Left lung (tissue), 10 donors: Measurements from ENCODE around the gene RUFY3. TPM values are rescaled to one million over a fixed set of nuclear protein-coding genes. Genes with fewer than 3 reads are reported as not detected.

Experiments
- ATAC-seq: fragments of 200-7000 bp; cut with Tn5 transposase; one replicate; pipeline ENCODE4 v1.9.1; 2020; ENCODE audit warnings: moderate library complexity
- DNase-seq, 4 donors: peaks; one replicate each; pipeline ENCODE4 v3.0.0-alpha.2; 2013 to 2020
- H3K27ac ChIP-seq, 2 donors: fragments of 200-600 bp; sonication (generic) in 1 of 2; one replicate each; pipeline versions ENCODE4 v1.5.0 to v1.8.0; 2020 to 2021
- H3K27me3 ChIP-seq, 2 donors: fragments of 200-600 bp; sonication (generic) in 1 of 2; one replicate each; pipeline versions ENCODE4 v1.5.0 to v1.8.0; 2020 to 2021
- H3K36me3 ChIP-seq, 2 donors: fragments of 200-600 bp; sonication (generic) in 1 of 2; one replicate each; pipeline versions ENCODE4 v1.5.0 to v1.8.0; 2020 to 2021
- H3K4me1 ChIP-seq, 2 donors: fragments of 200-600 bp; one replicate each; pipeline ENCODE4 v1.8.0; 2021
- H3K4me3 ChIP-seq, 2 donors: fragments of 200-600 bp; sonication (generic) in 1 of 2; one replicate each; pipeline versions ENCODE4 v1.5.0 to v1.8.0; 2020 to 2021; ENCODE audit warnings: mild to moderate bottlenecking in 1 of 2
- H3K9me3 ChIP-seq, 2 donors: fragments of 200-600 bp; sonication (generic) in 1 of 2; one replicate each; pipeline versions ENCODE4 v1.5.0 to v1.8.0; 2020 to 2021
- intact Hi-C, 2 donors: fragments of 100-400 bp; cut with DNase I; formaldehyde crosslinking; loops; one replicate each; pipeline versions ENCODE4 v1.11.2 to v1.14.2; 2022
- polyA plus RNA-seq, 6 donors: library from polyadenylated mRNA; unstranded; fragments of 120-200 nt; gene quantifications; one replicate each; pipeline ENCODE4 v1.2.1, GENCODE V29; 2013; ENCODE audit not compliant: insufficient read length in 6 of 6
- total RNA-seq, 2 donors: library from RNA; stranded (reverse); fragmentation: NEBNext Ultra II Directional; extraction: Animal tissue kit (Norgen Biotek cat#: 25700); gene quantifications; one replicate each; pipeline ENCODE4 v1.2.1, GENCODE V29; 2021
- TF ChIP-seq, protein P1 (sequence below), 2 donors: fragments of 200-600 bp; sonication (generic) in 1 of 2; IDR thresholded peaks; one replicate each; pipeline versions ENCODE4 v1.5.0 to v1.8.0; 2021; ENCODE audit warnings: antibody characterized with exemption in 2 of 2
- donor health status: DM: no; HTN: yes; CAD: no.
- donor health status: DM: no; HTN: no; CAD: no.

Gene RUFY3
- total and polyA plus RNA-seq, 8 donors: 59.9 to 158 (median 140) TPM

DNA sequence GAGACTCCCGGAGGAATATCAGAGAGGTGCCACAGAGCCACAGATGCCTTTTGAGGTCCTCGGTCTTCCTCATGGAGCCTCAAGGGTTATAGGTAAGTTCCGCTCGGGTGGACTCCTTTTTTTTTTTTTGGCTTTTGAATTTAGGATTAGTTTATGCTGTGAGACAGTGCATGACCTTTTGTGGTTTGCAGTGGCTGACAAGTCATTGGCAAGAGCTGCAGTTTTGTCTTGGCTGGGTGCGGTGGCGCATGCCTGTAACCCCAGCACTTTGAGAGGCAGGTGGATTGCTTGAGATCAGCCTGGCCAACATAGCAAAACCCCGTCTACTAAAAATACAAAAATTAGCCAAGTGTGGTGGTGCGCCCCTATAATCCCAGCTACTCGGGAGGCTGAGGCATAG is 122.4 kb downstream of the RUFY3 start:
- Histone ChIP-seq H3K27ac (no peak overlapping the region), H3K4me3 (no peak overlapping the region), H3K4me1 (peaks cover 0 to 5% of the 10 kb centered on the region in 2 donors), H3K27me3 (no peaks in the 10 kb centered on the region), H3K36me3 (no peaks in the 10 kb centered on the region), H3K9me3 (no peaks in the 10 kb centered on the region)
- DNase-seq: no peak
- TF ChIP-seq, protein P1, sequence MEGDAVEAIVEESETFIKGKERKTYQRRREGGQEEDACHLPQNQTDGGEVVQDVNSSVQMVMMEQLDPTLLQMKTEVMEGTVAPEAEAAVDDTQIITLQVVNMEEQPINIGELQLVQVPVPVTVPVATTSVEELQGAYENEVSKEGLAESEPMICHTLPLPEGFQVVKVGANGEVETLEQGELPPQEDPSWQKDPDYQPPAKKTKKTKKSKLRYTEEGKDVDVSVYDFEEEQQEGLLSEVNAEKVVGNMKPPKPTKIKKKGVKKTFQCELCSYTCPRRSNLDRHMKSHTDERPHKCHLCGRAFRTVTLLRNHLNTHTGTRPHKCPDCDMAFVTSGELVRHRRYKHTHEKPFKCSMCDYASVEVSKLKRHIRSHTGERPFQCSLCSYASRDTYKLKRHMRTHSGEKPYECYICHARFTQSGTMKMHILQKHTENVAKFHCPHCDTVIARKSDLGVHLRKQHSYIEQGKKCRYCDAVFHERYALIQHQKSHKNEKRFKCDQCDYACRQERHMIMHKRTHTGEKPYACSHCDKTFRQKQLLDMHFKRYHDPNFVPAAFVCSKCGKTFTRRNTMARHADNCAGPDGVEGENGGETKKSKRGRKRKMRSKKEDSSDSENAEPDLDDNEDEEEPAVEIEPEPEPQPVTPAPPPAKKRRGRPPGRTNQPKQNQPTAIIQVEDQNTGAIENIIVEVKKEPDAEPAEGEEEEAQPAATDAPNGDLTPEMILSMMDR (IDR thresholded peaks at IDR 0.05): no peak
- intact Hi-C loops: no loop called here
- no peak for ATAC-seq

DNA sequence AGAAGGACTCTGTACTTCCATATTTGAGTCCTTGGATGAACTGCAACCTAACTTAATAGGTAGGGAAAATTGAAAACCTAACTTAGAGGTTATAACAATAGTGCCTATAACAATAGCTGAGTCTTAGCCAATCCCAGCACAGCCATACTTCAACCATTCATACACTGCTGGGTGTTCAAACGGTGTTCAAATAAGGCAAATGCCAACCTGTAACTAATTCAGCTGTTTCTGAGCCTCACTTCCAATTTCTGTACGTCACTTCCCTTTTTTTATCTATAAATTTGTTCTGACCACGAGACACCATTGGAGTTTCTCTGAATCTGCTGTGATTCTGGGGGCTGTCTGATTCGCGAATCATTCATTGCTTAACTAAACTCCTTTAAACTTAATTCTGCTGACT is 127.5 kb downstream of the RUFY3 start:
- Histone ChIP-seq H3K27ac (no peak overlapping the region), H3K36me3 (no peaks in the 10 kb centered on the region), H3K9me3 (no peaks in the 10 kb centered on the region), H3K4me1 (peaks cover 0 to 5% of the 10 kb centered on the region in 2 donors), H3K4me3 (no peak overlapping the region), H3K27me3 (no peaks in the 10 kb centered on the region)
- ATAC-seq (no peak), DNase-seq (no peak)
- TF ChIP-seq, protein P1 (IDR thresholded peaks at IDR 0.05): no peak
- intact Hi-C loops: no loop called here

DNA sequence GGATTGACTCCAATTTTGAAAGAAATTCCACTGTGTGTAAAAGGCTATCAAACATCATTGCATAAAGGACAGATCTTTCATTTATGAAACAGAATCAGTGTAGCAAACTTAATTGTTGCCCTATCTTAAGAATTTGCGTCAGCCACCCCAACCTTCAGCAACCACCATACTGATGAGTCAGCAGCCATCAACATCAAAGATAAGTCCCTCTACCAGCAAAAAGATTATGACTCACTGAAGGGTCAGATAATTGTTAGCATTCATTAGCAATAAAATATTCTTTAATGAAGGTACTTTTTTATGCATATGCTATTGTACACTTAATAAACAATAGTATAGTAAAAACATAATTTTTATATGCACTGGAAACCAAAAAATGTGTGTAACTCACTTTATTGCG is 133.7 kb downstream of the RUFY3 start:
- Histone ChIP-seq H3K4me3 (no peak overlapping the region), H3K27me3 (no peaks in the 10 kb centered on the region), H3K9me3 (no peaks in the 10 kb centered on the region), H3K36me3 (no peaks in the 10 kb centered on the region), H3K4me1 (no peaks in the 10 kb centered on the region), H3K27ac (no peak overlapping the region)
- DNase-seq (no peak), ATAC-seq (no peak)
- TF ChIP-seq, protein P1 (IDR thresholded peaks at IDR 0.05): no peak
- intact Hi-C loops: no loop called here

Other genes starting within 250 kb of the RUFY3 start
- not detected for gene MUC7, start 249.8 kb upstream of the RUFY3 start, total RNA-seq
- gene MUC7, start 249.8 kb upstream of the RUFY3 start, polyA plus RNA-seq: not detected
- gene AMTN, start 203.4 kb upstream of the RUFY3 start, total RNA-seq: 1 to 10 TPM in 1 of 2 donors, not detected in 1; 3.3 TPM
- under 1 TPM in 2 of 6 donors, not detected in 4; 0.35 to 0.52 TPM for gene AMTN, start 203.4 kb upstream of the RUFY3 start, polyA plus RNA-seq
- gene AMBN, start 129.7 kb upstream of the RUFY3 start, total RNA-seq: not detected
- not detected for gene AMBN, start 129.7 kb upstream of the RUFY3 start, polyA plus RNA-seq
- under 1 TPM; 0.24 to 0.73 TPM for gene ENAM, start 93.2 kb upstream of the RUFY3 start, total RNA-seq
- gene ENAM, start 93.2 kb upstream of the RUFY3 start, polyA plus RNA-seq: under 1 TPM; 0.14 to 0.84 (median 0.42) TPM
- 100 to 1,000 TPM in 1 of 2 donors, 10 to 100 TPM in 1; 92.6 to 184 TPM for gene JCHAIN, start 55.5 kb upstream of the RUFY3 start, total RNA-seq
- 1 to 10 TPM; 1.5 to 2.6 (median 2.2) TPM for gene JCHAIN, start 55.5 kb upstream of the RUFY3 start, polyA plus RNA-seq
- 10 to 100 TPM; 21.5 to 28.0 TPM for gene UTP3, start 33.4 kb upstream of the RUFY3 start, total RNA-seq
- 10 to 100 TPM; 30.4 to 36.6 (median 34.6) TPM for gene UTP3, start 33.4 kb upstream of the RUFY3 start, polyA plus RNA-seq
- gene GRSF1, start 117.9 kb downstream of the RUFY3 start, total RNA-seq: 10 to 100 TPM; 60.3 to 74.5 TPM
- 100 to 1,000 TPM; 126 to 143 (median 131) TPM for gene GRSF1, start 117.9 kb downstream of the RUFY3 start, polyA plus RNA-seq
- gene MOB1B, start 180.4 kb downstream of the RUFY3 start, total RNA-seq: 10 to 100 TPM; 28.3 to 33.6 TPM
- 10 to 100 TPM; 36.2 to 51.3 (median 47.2) TPM for gene MOB1B, start 180.4 kb downstream of the RUFY3 start, polyA plus RNA-seq